ENCODE measurements around the gene SYNJ1.

DNA sequence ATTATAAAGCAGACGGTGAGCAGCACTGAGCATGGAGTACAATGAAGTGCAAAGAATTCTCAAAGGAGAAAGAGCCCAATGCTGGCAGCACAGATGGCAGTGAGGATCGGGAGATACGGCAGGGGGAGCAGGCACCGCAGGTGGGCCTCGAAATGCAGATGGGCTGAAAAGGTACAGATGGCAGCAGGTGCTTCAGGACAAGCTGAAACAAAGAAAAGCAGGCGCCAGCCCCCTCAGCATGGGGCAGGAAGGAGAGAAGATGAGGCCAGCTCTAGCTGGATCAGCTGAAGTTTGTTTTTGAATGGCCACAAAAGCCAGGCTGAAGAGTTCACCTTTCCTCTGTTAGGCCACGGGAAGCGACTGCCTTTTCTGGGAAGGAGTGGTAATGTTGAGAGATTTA lies 123.3 kb downstream of the SYNJ1 start:
- TF ChIP-seq, protein P1, sequence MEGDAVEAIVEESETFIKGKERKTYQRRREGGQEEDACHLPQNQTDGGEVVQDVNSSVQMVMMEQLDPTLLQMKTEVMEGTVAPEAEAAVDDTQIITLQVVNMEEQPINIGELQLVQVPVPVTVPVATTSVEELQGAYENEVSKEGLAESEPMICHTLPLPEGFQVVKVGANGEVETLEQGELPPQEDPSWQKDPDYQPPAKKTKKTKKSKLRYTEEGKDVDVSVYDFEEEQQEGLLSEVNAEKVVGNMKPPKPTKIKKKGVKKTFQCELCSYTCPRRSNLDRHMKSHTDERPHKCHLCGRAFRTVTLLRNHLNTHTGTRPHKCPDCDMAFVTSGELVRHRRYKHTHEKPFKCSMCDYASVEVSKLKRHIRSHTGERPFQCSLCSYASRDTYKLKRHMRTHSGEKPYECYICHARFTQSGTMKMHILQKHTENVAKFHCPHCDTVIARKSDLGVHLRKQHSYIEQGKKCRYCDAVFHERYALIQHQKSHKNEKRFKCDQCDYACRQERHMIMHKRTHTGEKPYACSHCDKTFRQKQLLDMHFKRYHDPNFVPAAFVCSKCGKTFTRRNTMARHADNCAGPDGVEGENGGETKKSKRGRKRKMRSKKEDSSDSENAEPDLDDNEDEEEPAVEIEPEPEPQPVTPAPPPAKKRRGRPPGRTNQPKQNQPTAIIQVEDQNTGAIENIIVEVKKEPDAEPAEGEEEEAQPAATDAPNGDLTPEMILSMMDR (IDR thresholded peaks at IDR 0.05), result no peak
- TF ChIP-seq POLR2A (IDR thresholded peaks at IDR 0.05), result no peak

Data from right lobe of liver (tissue), 4 donors.